H1 (cell line): ENCODE data around the gene RYR3. TPM values are rescaled to one million over a fixed set of nuclear protein-coding genes. Genes with fewer than 3 reads are reported as not detected.

Experiments used
- CTCF ChIA-PET: fragments of 300-600 bp; sonication (Branson Sonifier 250); formaldehyde crosslinking; loops from one replicate; lab custom pipeline; 2021; ENCODE audit not compliant: partially characterized antibody; lab: Charles Lee
- POLR2A ChIA-PET: fragments of 300-600 bp; sonication (Branson Sonifier 250); formaldehyde crosslinking; loops from one replicate; lab custom pipeline; 2021; ENCODE audit warnings: inconsistent platforms; ENCODE audit not compliant: partially characterized antibody; lab: Charles Lee
- DNase-seq, 2 experiments: peaks; one replicate each; pipeline versions ENCODE4 v3.0.0 to v3.0.0-alpha.2; 2010 to 2022; ENCODE audit warnings: low spot score in 2 of 2, low read depth in 1 of 2, mixed read lengths in 1 of 2
- FAIRE-seq: peaks from 2 replicates; lab custom pipeline; 2011; peaks lifted over from hg19 to GRCh38; lab: Jason Lieb, UNC
- H2AFZ ChIP-seq: 2 replicates; pipeline ENCODE4 v1.8.1; 2012; ENCODE audit warnings: low read length, inconsistent platforms
- H2AK5ac ChIP-seq: 2 replicates; pipeline ENCODE4 v1.6.1; 2013; ENCODE audit warnings: low read depth, low read length
- H2BK120ac ChIP-seq: replicated peaks from 2 replicates; pipeline ENCODE3; 2013; ENCODE audit warnings: low read depth, low read length, inconsistent platforms
- H2BK12ac ChIP-seq: 2 replicates; pipeline ENCODE4 v1.6.1; 2013; ENCODE audit warnings: low read depth, low read length
- H2BK15ac ChIP-seq: 2 replicates; pipeline ENCODE4 v1.6.1; 2013; ENCODE audit warnings: low read length
- H2BK20ac ChIP-seq: 2 replicates; pipeline ENCODE4 v1.6.1; 2013; ENCODE audit warnings: low read length
- H2BK5ac ChIP-seq: 2 replicates; pipeline ENCODE4 v1.6.1; 2013; ENCODE audit warnings: low read depth, low read length
- H3K14ac ChIP-seq: 2 replicates; pipeline ENCODE4 v1.6.1; 2013; ENCODE audit warnings: inconsistent platforms; ENCODE audit not compliant: insufficient read length
- H3K18ac ChIP-seq: 2 replicates; pipeline ENCODE4 v1.6.1; 2013; ENCODE audit warnings: low read length; ENCODE audit errors: extremely low read depth
- H3K23ac ChIP-seq: 2 replicates; pipeline ENCODE4 v1.6.1; 2013; ENCODE audit warnings: inconsistent platforms; ENCODE audit not compliant: insufficient read length
- H3K23me2 ChIP-seq: 2 replicates; pipeline ENCODE4 v1.6.1; 2013; ENCODE audit warnings: low read depth, low read length
- H3K27ac ChIP-seq: 2 replicates; pipeline ENCODE4 v1.6.1; 2011; ENCODE audit warnings: low read depth, low read length, inconsistent platforms
- H3K27me3 ChIP-seq, 4 experiments: replicated peaks in 1 of 4; 1 replicate in 1 of 4; 2 replicates in 3 of 4; pipeline versions ENCODE4 v1.6.1 to v1.8.1; 2011 to 2013; ENCODE audit warnings: low read length in 3 of 4, mild to moderate bottlenecking in 3 of 4, inconsistent platforms in 2 of 4, mixed read lengths in 2 of 4, moderate library complexity in 1 of 4; ENCODE audit not compliant: control insufficient read depth in 3 of 4, insufficient read depth in 3 of 4; ENCODE audit errors: extremely low read depth in 1 of 4
- H3K36me3 ChIP-seq, 4 experiments: 2 replicates each; pipeline versions ENCODE4 v1.6.1 to v1.8.1; 2011 to 2013; ENCODE audit warnings: mild to moderate bottlenecking in 4 of 4, low read length in 3 of 4, moderate library complexity in 2 of 4, control low read depth in 1 of 4, inconsistent platforms in 1 of 4; ENCODE audit not compliant: insufficient read depth in 4 of 4, control insufficient read depth in 2 of 4
- H3K4ac ChIP-seq: replicated peaks from 2 replicates; pipeline ENCODE3; 2013; ENCODE audit warnings: low read length, low read depth, mixed read lengths, inconsistent platforms; ENCODE audit not compliant: insufficient read length
- H3K4me1 ChIP-seq, 4 experiments: replicated peaks in 1 of 4; 1 replicate in 1 of 4; 2 replicates in 3 of 4; pipeline versions ENCODE4 v1.6.1 to v1.8.1; 2011 to 2013; ENCODE audit warnings: low read length in 3 of 4, inconsistent platforms in 2 of 4, mixed read lengths in 1 of 4; ENCODE audit not compliant: insufficient read depth in 4 of 4, control insufficient read depth in 3 of 4
- H3K4me2 ChIP-seq, 2 experiments: 2 replicates each; pipeline versions ENCODE4 v1.6.1 to v1.8.1; 2011 to 2013; ENCODE audit warnings: low read depth in 2 of 2, low read length in 2 of 2, control low read depth in 1 of 2, inconsistent platforms in 1 of 2, mild to moderate bottlenecking in 1 of 2; ENCODE audit not compliant: insufficient read depth in 1 of 2
- H3K4me3 ChIP-seq, 4 experiments: fragments of 200-600, 300-600 bp in 1 of 4; sonication (generic), shearing (Covaris generic), sonication (Bioruptor Twin) in 1 of 4; 2 replicates each; pipeline versions ENCODE4 v1.5.1 to v1.8.1; 2011 to 2016; ENCODE audit warnings: low read length in 4 of 4, low read depth in 3 of 4, control low read depth in 2 of 4, inconsistent platforms in 2 of 4, mild to moderate bottlenecking in 2 of 4, mixed read lengths in 1 of 4, moderate library complexity in 1 of 4; ENCODE audit not compliant: insufficient read depth in 2 of 4; ENCODE audit errors: extremely low read depth in 1 of 4
- H3K56ac ChIP-seq: replicated peaks from 2 replicates; pipeline ENCODE3; 2013; ENCODE audit warnings: low read depth, mild to moderate bottlenecking, mixed read lengths, low read length, inconsistent platforms; ENCODE audit not compliant: insufficient read length
- H3K79me1 ChIP-seq: 2 replicates; pipeline ENCODE4 v1.6.1; 2013; ENCODE audit warnings: low read depth, low read length, control low read depth
- H3K79me2 ChIP-seq, 2 experiments: 2 replicates each; pipeline versions ENCODE4 v1.6.1 to v1.8.1; 2012 to 2013; ENCODE audit warnings: low read length in 2 of 2, mild to moderate bottlenecking in 2 of 2, inconsistent platforms in 1 of 2; ENCODE audit not compliant: insufficient read depth in 2 of 2, control insufficient read depth in 1 of 2
- H3K9ac ChIP-seq, 4 experiments: replicated peaks in 1 of 4; 1 replicate in 1 of 4; 2 replicates in 3 of 4; pipeline versions ENCODE4 v1.6.1 to v1.8.1; 2011 to 2013; ENCODE audit warnings: low read depth in 3 of 4, low read length in 3 of 4, control low read depth in 2 of 4, mild to moderate bottlenecking in 2 of 4, moderate library complexity in 2 of 4, inconsistent platforms in 1 of 4; ENCODE audit errors: extremely low read depth in 1 of 4
- H3K9me3 ChIP-seq, 2 experiments: 2 replicates each; pipeline versions ENCODE4 v1.6.1 to v1.8.1; 2012 to 2013; ENCODE audit warnings: mild to moderate bottlenecking in 2 of 2, moderate library complexity in 2 of 2, control low read depth in 1 of 2, inconsistent platforms in 1 of 2, low read depth in 1 of 2, low read length in 1 of 2, mixed read lengths in 1 of 2; ENCODE audit not compliant: insufficient read depth in 2 of 2
- H4K20me1 ChIP-seq, 2 experiments: replicated peaks in 1 of 2; 2 replicates each; pipeline versions ENCODE3 to v1.8.1; 2011 to 2013; ENCODE audit warnings: inconsistent platforms in 2 of 2, low read length in 2 of 2, mild to moderate bottlenecking in 1 of 2; ENCODE audit not compliant: insufficient read depth in 2 of 2, control insufficient read depth in 1 of 2
- H4K5ac ChIP-seq: 2 replicates; pipeline ENCODE4 v1.6.1; 2013; ENCODE audit warnings: low read length, low read depth, mixed read lengths, inconsistent platforms; ENCODE audit not compliant: insufficient read length
- H4K8ac ChIP-seq: 2 replicates; pipeline ENCODE4 v1.8.0; 2013; ENCODE audit warnings: mild to moderate bottlenecking, moderate library complexity, low read length, inconsistent platforms; ENCODE audit not compliant: insufficient read depth; ENCODE audit errors: extremely low read depth
- H4K91ac ChIP-seq: replicated peaks from 2 replicates; pipeline ENCODE3; 2013; ENCODE audit warnings: low read length, mixed read lengths, inconsistent platforms; ENCODE audit not compliant: insufficient read length
- ATF3 ChIP-seq: IDR thresholded peaks from 2 replicates; pipeline ENCODE4 v1.6.1; 2011; ENCODE audit warnings: low read depth, mild to moderate bottlenecking, low read length; ENCODE audit not compliant: insufficient read depth
- CHD1 ChIP-seq: IDR thresholded peaks from 2 replicates; pipeline ENCODE4 v1.6.1; 2012; ENCODE audit warnings: low read depth, low read length, improper control_type of control experiment
- EP300 ChIP-seq, 2 experiments: IDR thresholded peaks; 1 replicate in 1 of 2; 2 replicates in 1 of 2; pipeline ENCODE4 v1.6.1; 2011 to 2012; ENCODE audit warnings: low read depth in 2 of 2, low read length in 2 of 2, mild to moderate bottlenecking in 2 of 2, borderline replicate concordance in 1 of 2, inconsistent platforms in 1 of 2, moderate library complexity in 1 of 2
- GABPA ChIP-seq: IDR thresholded peaks from 2 replicates; pipeline ENCODE4 v1.6.1; 2011; ENCODE audit warnings: mild to moderate bottlenecking, low read length, moderate library complexity, borderline replicate concordance; ENCODE audit not compliant: insufficient read depth
- HDAC2 ChIP-seq, 2 experiments: fragments of 300-600 bp in 1 of 2; sonication (generic) in 1 of 2; IDR thresholded peaks; 2 replicates each; pipeline ENCODE4 v1.6.1; 2011 to 2012; ENCODE audit warnings: low read depth in 2 of 2, low read length in 2 of 2, mild to moderate bottlenecking in 2 of 2, moderate library complexity in 2 of 2, borderline replicate concordance in 1 of 2, inconsistent platforms in 1 of 2
- NRF1 ChIP-seq: IDR thresholded peaks from 2 replicates; pipeline ENCODE4 v1.6.1; 2011; ENCODE audit warnings: mild to moderate bottlenecking, low read depth, low read length, improper control_type of control experiment
- POLR2A ChIP-seq, 2 experiments: IDR thresholded peaks; 1 replicate in 1 of 2; 2 replicates in 1 of 2; pipeline ENCODE4 v1.6.1; 2011; ENCODE audit warnings: low read depth in 2 of 2, low read length in 2 of 2, mild to moderate bottlenecking in 2 of 2; ENCODE audit errors: control extremely low read depth in 1 of 2
- RBBP5 ChIP-seq: IDR thresholded peaks from 2 replicates; pipeline ENCODE4 v1.7.1; 2012; ENCODE audit warnings: low read depth, mild to moderate bottlenecking, inconsistent platforms, low read length, moderate library complexity, borderline replicate concordance
- RFX5 ChIP-seq: IDR thresholded peaks from 2 replicates; pipeline ENCODE4 v1.6.1; 2011; ENCODE audit warnings: low read depth, low read length, improper control_type of control experiment, borderline replicate concordance
- RNF2 ChIP-seq: fragments of 200-900, 300-1000 bp; sonication (generic); IDR thresholded peaks from 2 replicates; pipeline ENCODE4 v1.7.1; 2016; ENCODE audit warnings: borderline replicate concordance, low read depth, mild to moderate bottlenecking, antibody characterized with exemption, low read length; ENCODE audit not compliant: poor library complexity, severe bottlenecking; ENCODE audit errors: missing control alignments
- SP4 ChIP-seq: IDR thresholded peaks from 2 replicates; pipeline ENCODE4 v1.6.1; 2012; ENCODE audit warnings: low read length, inconsistent platforms
- TEAD4 ChIP-seq: IDR thresholded peaks from 2 replicates; pipeline ENCODE4 v1.6.1; 2012; ENCODE audit warnings: low read depth, low read length, inconsistent platforms, mixed read lengths
- WGBS, 2 experiments: shearing (Covaris generic) in 1 of 2; methylation state at CpG; one replicate each; pipeline versions ENCODE4 v1.1.6 to v1.1.7; 2013 to 2015; ENCODE audit warnings: low lambda C conversion rate in 2 of 2, mixed read lengths in 2 of 2, inconsistent platforms in 1 of 2, low coverage in 1 of 2, missing lambda C conversion rate in 1 of 2; ENCODE audit not compliant: insufficient replicate concordance in 2 of 2, insufficient coverage in 1 of 2, insufficient read length in 1 of 2; ENCODE audit errors: extremely low coverage in 1 of 2, missing lambda C conversion rate in 1 of 2; 5-methylcytosine and 5-hydroxymethylcytosine counted together
- polyA plus RNA-seq, 7 experiments: library from polyadenylated mRNA; depleted of rRNA in 3 of 7; stranded (reverse) in 5 of 7; unstranded in 2 of 7; fragments of >200 nt in 5 of 7; fragments of 200-250 nt in 2 of 7; gene quantifications; 1 replicate in 5 of 7; 2 replicates in 1 of 7; 4 replicates in 1 of 7; pipeline versions ENCODE4 v1.2.1 to v1.2.3, GENCODE V29; 2011 to 2013; ENCODE audit warnings: missing spikeins in 2 of 7, mixed read lengths in 2 of 7
- total RNA-seq: library from RNA; stranded (reverse); fragmentation: NEBNext Ultra II Directional; extraction: Animal tissue kit (Norgen Biotek cat#: 25700); gene quantifications from 2 replicates; pipeline ENCODE4 v1.2.1, GENCODE V29; 2021

The RYR3 gene
- total and polyA plus RNA-seq, 2 of the 8 experiments (the other 6 are each of a cell fraction or from before 2014, with no cell fraction given) = 0.33 to 3.4 TPM

- Histone ChIP-seq H3K56ac (no peak overlapping the region), H3K4ac (no peak overlapping the region), H3K27me3 (no peaks in the 10 kb centered on the region), H2BK20ac (no peak overlapping the region), H3K4me1 (peaks cover 0 to 11% (median 3%) of the 10 kb centered on the region in 4 experiments; a peak in 3 of 7 replicates), H3K14ac (no peak overlapping the region), H4K20me1 (no peaks in the 10 kb centered on the region), H4K91ac (no peak overlapping the region), H2BK15ac (no peak overlapping the region), H3K9ac (no peak overlapping the region), H4K5ac (no peak overlapping the region), H2BK5ac (no peak overlapping the region), H2AK5ac (no peak overlapping the region), H2BK12ac (no peak overlapping the region), H3K9me3 (no peaks in the 10 kb centered on the region), H3K4me3 (no peak overlapping the region), H3K18ac (no peak overlapping the region), H3K27ac (no peak overlapping the region), H4K8ac (no peak overlapping the region), H2BK120ac (no peak overlapping the region), H3K79me2 (no peaks in the 10 kb centered on the region), H3K79me1 (no peaks in the 10 kb centered on the region), H3K4me2 (no peak overlapping the region), H3K36me3 (no peaks in the 10 kb centered on the region), H3K23ac (no peak overlapping the region), H2AFZ (no peak overlapping the region), H3K23me2 (no peaks in the 10 kb centered on the region)
- FAIRE-seq (no peak), DNase-seq (no peak)
- ChIA-PET CTCF (no interaction called here), POLR2A (no interaction called here)
- WGBS, 2 experiments = 84% methylated on average over 5 of the region's 5 CpGs; no CpG with 5 or more reads in 1 of the 2 experiments
- no peak for TF ChIP-seq RBBP5
- no peak for TF ChIP-seq RNF2
- TF ChIP-seq EP300 (IDR thresholded peaks at IDR 0.05; ENCODE audit: borderline replicate concordance in 1 of 2, low read depth in 2 of 2, low read length in 2 of 2) = no peak
- no peak for TF ChIP-seq TEAD4
- TF ChIP-seq CHD1 = no peak
- no peak for TF ChIP-seq POLR2A (IDR thresholded peaks at IDR 0.05; ENCODE audit: control extremely low read depth in 1 of 2, low read depth in 2 of 2, low read length in 2 of 2)
- no peak for TF ChIP-seq GABPA
- no peak for TF ChIP-seq NRF1
- TF ChIP-seq HDAC2 (IDR thresholded peaks at IDR 0.05; ENCODE audit: borderline replicate concordance in 1 of 2, low read depth in 2 of 2, low read length in 2 of 2) = no peak
- no peak for TF ChIP-seq ATF3
- TF ChIP-seq RFX5 = no peak
- no peak for TF ChIP-seq SP4
Observed at GRCh38 chr15:33864360-33865075, 553.8 kb downstream of the RYR3 start.
